PFSK-1 (cell line): ENCODE data around the gene OBSL1.

ENCODE experiments used
- FOXP2 ChIP-seq: optimal IDR thresholded peaks from 2 replicates; pipeline ENCODE3; 2011; ENCODE audit warnings: borderline replicate concordance, control low read depth, inconsistent platforms; ENCODE audit not compliant: insufficient read depth; ENCODE audit errors: extremely low read length, extremely low read depth
- POLR2AphosphoS5 ChIP-seq: IDR thresholded peaks from 2 replicates; pipeline ENCODE4 v1.6.1; 2012; ENCODE audit warnings: low read depth, mild to moderate bottlenecking, control low read depth, low read length, moderate library complexity
- SIN3A ChIP-seq: IDR thresholded peaks from 2 replicates; pipeline ENCODE4 v1.6.1; 2012; ENCODE audit warnings: mild to moderate bottlenecking, low read length, moderate library complexity, borderline replicate concordance; ENCODE audit not compliant: insufficient read depth
- TAF1 ChIP-seq: IDR thresholded peaks from 2 replicates; pipeline ENCODE4 v1.6.1; 2012; ENCODE audit warnings: low read length, control low read depth, borderline replicate concordance; ENCODE audit not compliant: insufficient read depth
- TF ChIP-seq, protein P1 (sequence below), 2 experiments: IDR thresholded peaks; 2 replicates each; pipeline versions ENCODE4 v1.6.1 to v1.8.0; 2011 to 2012; ENCODE audit warnings: low read depth in 2 of 2, low read length in 2 of 2, control low read depth in 1 of 2, inconsistent platforms in 1 of 2, mild to moderate bottlenecking in 1 of 2, moderate library complexity in 1 of 2; ENCODE audit not compliant: insufficient read depth in 1 of 2

The OBSL1 gene

GRCh38 chr2:219515874-219516629 lies 55.3 kb downstream of the OBSL1 start:
- no peak for TF ChIP-seq TAF1

- no peak for TF ChIP-seq TAF1
- TF ChIP-seq, protein P1, sequence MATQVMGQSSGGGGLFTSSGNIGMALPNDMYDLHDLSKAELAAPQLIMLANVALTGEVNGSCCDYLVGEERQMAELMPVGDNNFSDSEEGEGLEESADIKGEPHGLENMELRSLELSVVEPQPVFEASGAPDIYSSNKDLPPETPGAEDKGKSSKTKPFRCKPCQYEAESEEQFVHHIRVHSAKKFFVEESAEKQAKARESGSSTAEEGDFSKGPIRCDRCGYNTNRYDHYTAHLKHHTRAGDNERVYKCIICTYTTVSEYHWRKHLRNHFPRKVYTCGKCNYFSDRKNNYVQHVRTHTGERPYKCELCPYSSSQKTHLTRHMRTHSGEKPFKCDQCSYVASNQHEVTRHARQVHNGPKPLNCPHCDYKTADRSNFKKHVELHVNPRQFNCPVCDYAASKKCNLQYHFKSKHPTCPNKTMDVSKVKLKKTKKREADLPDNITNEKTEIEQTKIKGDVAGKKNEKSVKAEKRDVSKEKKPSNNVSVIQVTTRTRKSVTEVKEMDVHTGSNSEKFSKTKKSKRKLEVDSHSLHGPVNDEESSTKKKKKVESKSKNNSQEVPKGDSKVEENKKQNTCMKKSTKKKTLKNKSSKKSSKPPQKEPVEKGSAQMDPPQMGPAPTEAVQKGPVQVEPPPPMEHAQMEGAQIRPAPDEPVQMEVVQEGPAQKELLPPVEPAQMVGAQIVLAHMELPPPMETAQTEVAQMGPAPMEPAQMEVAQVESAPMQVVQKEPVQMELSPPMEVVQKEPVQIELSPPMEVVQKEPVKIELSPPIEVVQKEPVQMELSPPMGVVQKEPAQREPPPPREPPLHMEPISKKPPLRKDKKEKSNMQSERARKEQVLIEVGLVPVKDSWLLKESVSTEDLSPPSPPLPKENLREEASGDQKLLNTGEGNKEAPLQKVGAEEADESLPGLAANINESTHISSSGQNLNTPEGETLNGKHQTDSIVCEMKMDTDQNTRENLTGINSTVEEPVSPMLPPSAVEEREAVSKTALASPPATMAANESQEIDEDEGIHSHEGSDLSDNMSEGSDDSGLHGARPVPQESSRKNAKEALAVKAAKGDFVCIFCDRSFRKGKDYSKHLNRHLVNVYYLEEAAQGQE (IDR thresholded peaks at IDR 0.05; ENCODE audit: insufficient read depth in 1 of 2, low read depth in 2 of 2, low read length in 2 of 2), result no peak
- TF ChIP-seq POLR2AphosphoS5, result no peak
- no peak for TF ChIP-seq SIN3A
- no peak for TF ChIP-seq FOXP2
Measured at GRCh38 chr2:219514836-219515235, 56.5 kb downstream of the OBSL1 start.

- TF ChIP-seq SIN3A (no peak), TAF1 (no peak), FOXP2 (no peak), POLR2AphosphoS5 (no peak)
- TF ChIP-seq, protein P1 (IDR thresholded peaks at IDR 0.05; ENCODE audit: insufficient read depth in 1 of 2, low read depth in 2 of 2, low read length in 2 of 2), result no peak
Measured at GRCh38 chr2:219514196-219514761, 57.1 kb downstream of the OBSL1 start, which contains the start of gene ASIC4. ASIC4 (plus strand) TSS chr2:219514482; CDS start chr2:219514725, 243 bp downstream.

DNA sequence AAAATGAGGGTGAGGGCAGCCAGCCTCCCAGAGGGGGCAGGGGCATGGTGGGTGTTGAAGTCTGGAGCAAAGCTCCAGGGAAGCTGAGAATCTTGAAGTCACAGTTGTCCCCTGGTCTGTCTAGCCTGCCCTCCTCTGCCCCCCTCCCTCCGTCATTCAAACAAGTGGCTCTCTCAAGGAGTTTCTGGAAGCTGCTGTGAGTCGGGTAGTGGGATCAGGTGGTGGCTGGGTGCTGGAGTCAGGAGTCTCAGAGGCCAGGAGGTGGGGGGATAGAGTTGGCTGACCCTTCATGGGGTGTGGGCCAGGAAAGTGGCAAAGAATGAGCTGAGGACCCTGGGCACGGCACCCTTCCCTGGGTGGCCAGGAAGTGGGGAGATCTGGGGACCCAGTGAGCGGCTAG lies 57.6 kb downstream of the OBSL1 start:
- TF ChIP-seq POLR2AphosphoS5, result no peak
- no peak for TF ChIP-seq FOXP2
- TF ChIP-seq, protein P1 (IDR thresholded peaks at IDR 0.05; ENCODE audit: insufficient read depth in 1 of 2, low read depth in 2 of 2, low read length in 2 of 2), result no peak
- TF ChIP-seq SIN3A, result no peak
- TF ChIP-seq TAF1, result no peak

DNA sequence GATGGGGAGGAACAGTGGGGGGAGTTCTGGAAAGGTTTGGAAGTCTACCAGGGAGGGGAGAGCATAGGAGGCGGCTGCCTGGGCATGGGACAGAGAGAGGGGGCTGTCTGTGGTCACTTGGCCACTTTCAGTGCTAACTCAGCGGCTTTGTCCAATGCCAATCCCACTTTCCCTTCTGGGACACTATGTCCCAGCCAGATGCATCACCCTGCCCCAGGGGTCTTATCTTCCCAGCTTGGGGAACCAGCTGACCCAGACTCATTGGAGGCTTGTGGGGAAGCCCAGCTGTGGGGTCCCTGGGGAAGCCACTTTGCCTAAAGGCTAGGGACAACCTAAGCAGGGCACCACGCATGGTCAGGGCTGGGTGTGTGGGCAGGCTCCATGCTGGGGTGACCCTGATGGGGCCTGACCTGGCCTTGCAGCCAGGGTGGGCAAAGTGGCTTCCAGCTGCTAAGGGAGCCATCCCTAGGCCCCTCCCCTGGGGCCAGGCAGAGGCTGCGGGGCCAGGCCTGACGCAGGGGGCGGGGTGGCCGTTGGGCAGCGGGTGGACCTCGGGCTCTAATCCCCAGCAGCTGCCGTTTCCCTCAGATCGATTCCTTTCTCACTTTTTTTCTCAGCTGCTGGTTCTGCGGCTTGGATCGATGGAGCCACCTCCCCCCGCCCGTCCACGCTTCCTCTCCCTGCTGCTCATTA lies 58.7 kb downstream of the OBSL1 start:
- TF ChIP-seq SIN3A, result no peak
- TF ChIP-seq TAF1, result no peak
